SK-N-SH (cell line): Measurements from ENCODE around the gene LENEP. TPM values are rescaled to one million over a fixed set of nuclear protein-coding genes. Genes with fewer than 3 reads are reported as not detected.

Experiments used
- CTCF ChIA-PET: fragments of 300-600, 350-600 bp; formaldehyde crosslinking; extraction: SDS; loops from one replicate; lab custom pipeline; 2021; lab: Yijun Ruan, JAX
- POLR2A ChIA-PET: fragments of 350-600 bp; sonication (Branson Sonifier 250); formaldehyde crosslinking; extraction: SDS; loops from one replicate; lab custom pipeline; 2020; ENCODE audit warnings: antibody characterized with exemption, inconsistent platforms; lab: Yijun Ruan, JAX
- DNase-seq: peaks from one replicate; pipeline ENCODE4 v3.0.0; 2012
- H2AFZ ChIP-seq: fragments of 200-600 bp; sonication (generic); 2 replicates; pipeline ENCODE4 v1.8.1; 2016; ENCODE audit warnings: antibody characterized with exemption, mild to moderate bottlenecking, low read depth
- H3F3A ChIP-seq: fragments of 200-600 bp; sonication (generic); replicated peaks from 2 replicates; pipeline ENCODE3; 2016; ENCODE audit warnings: antibody characterized with exemption, mild to moderate bottlenecking; ENCODE audit not compliant: insufficient read depth
- H3K27ac ChIP-seq, 2 experiments: fragments of 200-500 bp in 1 of 2; fragments of 200-600 bp in 1 of 2; sonication (Bioruptor generic) in 1 of 2; sonication (generic), shearing (Covaris generic) in 1 of 2; 2 replicates each; pipeline versions ENCODE4 v1.5.1 to v1.6.1; 2014 to 2016; ENCODE audit warnings: low read depth in 2 of 2, inconsistent platforms in 1 of 2, low read length in 1 of 2, mild to moderate bottlenecking in 1 of 2, mixed read lengths in 1 of 2
- H3K27me3 ChIP-seq: fragments of 200-600 bp; sonication (generic), shearing (Covaris generic); 2 replicates; pipeline ENCODE4 v1.6.1; 2016; ENCODE audit warnings: mixed run types; ENCODE audit not compliant: insufficient read depth
- H3K36me3 ChIP-seq, 2 experiments: fragments of 200-500 bp in 1 of 2; fragments of 200-600 bp in 1 of 2; sonication (Bioruptor generic) in 1 of 2; sonication (generic) in 1 of 2; replicated peaks in 1 of 2; 2 replicates each; pipeline versions ENCODE3 to v1.5.1; 2014 to 2016; ENCODE audit warnings: low read length in 1 of 2, mild to moderate bottlenecking in 1 of 2; ENCODE audit not compliant: insufficient read depth in 2 of 2, control insufficient read depth in 1 of 2
- H3K4me1 ChIP-seq, 2 experiments: fragments of 200-500 bp in 1 of 2; fragments of 200-600 bp in 1 of 2; sonication (Bioruptor generic) in 1 of 2; sonication (generic), shearing (Covaris generic) in 1 of 2; 2 replicates each; pipeline versions ENCODE4 v1.5.1 to v1.6.1; 2014 to 2016; ENCODE audit warnings: low read depth in 1 of 2, low read length in 1 of 2, mixed run types in 1 of 2; ENCODE audit not compliant: insufficient read depth in 2 of 2, control insufficient read depth in 1 of 2
- H3K4me2 ChIP-seq: fragments of 200-600 bp; sonication (generic), shearing (Covaris generic); 2 replicates; pipeline ENCODE4 v1.6.1; 2017; ENCODE audit warnings: mixed run types
- H3K4me3 ChIP-seq, 2 experiments: fragments of 200-500 bp in 1 of 2; fragments of 200-600 bp in 1 of 2; sonication (Bioruptor generic) in 1 of 2; sonication (generic), shearing (Covaris generic) in 1 of 2; 2 replicates each; pipeline versions ENCODE4 v1.5.1 to v1.8.1; 2014 to 2016; ENCODE audit warnings: low read depth in 2 of 2, inconsistent platforms in 1 of 2, low read length in 1 of 2, mild to moderate bottlenecking in 1 of 2, mixed read lengths in 1 of 2, moderate library complexity in 1 of 2
- H3K79me2 ChIP-seq: fragments of 200-600 bp; sonication (generic); 2 replicates; pipeline ENCODE4 v1.8.1; 2017; ENCODE audit warnings: mild to moderate bottlenecking; ENCODE audit not compliant: insufficient read depth
- H3K9ac ChIP-seq: fragments of 200-600 bp; sonication (generic); 2 replicates; pipeline ENCODE4 v1.6.1; 2017; ENCODE audit warnings: mixed run types
- H3K9me2 ChIP-seq: fragments of 200-600 bp; sonication (generic); 2 replicates; pipeline ENCODE4 v1.6.1; 2017; ENCODE audit warnings: mixed run types
- H3K9me3 ChIP-seq: fragments of 200-600 bp; sonication (generic); 2 replicates; pipeline ENCODE4 v1.6.1; 2017; ENCODE audit warnings: mixed run types, mild to moderate bottlenecking, moderate library complexity
- H4K20me1 ChIP-seq: fragments of 200-600 bp; sonication (generic); 2 replicates; pipeline ENCODE4 v1.6.1; 2017; ENCODE audit warnings: mild to moderate bottlenecking, mixed run types; ENCODE audit not compliant: insufficient read depth
- CHD2 ChIP-seq: fragments of 150-350 bp; IDR thresholded peaks from 2 replicates; pipeline ENCODE4 v1.6.1; 2018; ENCODE audit warnings: low read length; ENCODE audit not compliant: partially characterized antibody
- FOXJ3 ChIP-seq: sonication (generic); formaldehyde crosslinking; IDR thresholded peaks from 2 replicates; pipeline ENCODE4 v1.5.1; 2020; ENCODE audit warnings: mild to moderate bottlenecking, missing genetic modification reagents
- GATA2 ChIP-seq: sonication (generic); formaldehyde crosslinking; IDR thresholded peaks from 2 replicates; pipeline ENCODE4 v1.5.0; 2020; ENCODE audit warnings: mild to moderate bottlenecking, missing genetic modification reagents
- NFIC ChIP-seq: IDR thresholded peaks from 2 replicates; pipeline ENCODE4 v1.4.0; 2012; ENCODE audit warnings: borderline replicate concordance
- POLR2AphosphoS5 ChIP-seq: IDR thresholded peaks from 2 replicates; pipeline ENCODE4 v1.6.1; 2012; ENCODE audit warnings: low read depth, low read length
- RAD21 ChIP-seq: IDR thresholded peaks from 2 replicates; pipeline ENCODE4 v1.6.1; 2012; ENCODE audit warnings: mild to moderate bottlenecking, low read length
- TAF1 ChIP-seq: IDR thresholded peaks from 2 replicates; pipeline ENCODE4 v1.6.1; 2012; ENCODE audit warnings: low read depth, mild to moderate bottlenecking, low read length, moderate library complexity, borderline replicate concordance
- WGBS: methylation state at CpG from one replicate; pipeline ENCODE4 v1.1.6; 2017; ENCODE audit warnings: low lambda C conversion rate; 5-methylcytosine and 5-hydroxymethylcytosine counted together
- polyA plus RNA-seq, 3 experiments: library from polyadenylated mRNA; depleted of rRNA; stranded (reverse); fragments of >200 nt; gene quantifications; 2 replicates each; pipeline ENCODE4 v1.2.3, GENCODE V29; 2012
- TF ChIP-seq, protein P1 (sequence below): fragments of 150-350 bp; IDR thresholded peaks from 2 replicates; pipeline ENCODE4 v1.6.1; 2017; ENCODE audit warnings: antibody characterized with exemption, low read length, low read depth, borderline replicate concordance
- TF ChIP-seq, protein P2 (sequence below): fragments of 200-600 bp; sonication (generic); IDR thresholded peaks from 2 replicates; pipeline ENCODE4 v1.6.1; 2017; ENCODE audit warnings: antibody characterized with exemption, mild to moderate bottlenecking, moderate library complexity
- TF ChIP-seq, protein P3 (sequence below): IDR thresholded peaks from 2 replicates; pipeline ENCODE4 v1.4.0; 2012; ENCODE audit warnings: low read depth

LENEP gene
- polyA plus RNA-seq, 1 of the 3 experiments (the other 2 are of a cell fraction) = not detected

DNA sequence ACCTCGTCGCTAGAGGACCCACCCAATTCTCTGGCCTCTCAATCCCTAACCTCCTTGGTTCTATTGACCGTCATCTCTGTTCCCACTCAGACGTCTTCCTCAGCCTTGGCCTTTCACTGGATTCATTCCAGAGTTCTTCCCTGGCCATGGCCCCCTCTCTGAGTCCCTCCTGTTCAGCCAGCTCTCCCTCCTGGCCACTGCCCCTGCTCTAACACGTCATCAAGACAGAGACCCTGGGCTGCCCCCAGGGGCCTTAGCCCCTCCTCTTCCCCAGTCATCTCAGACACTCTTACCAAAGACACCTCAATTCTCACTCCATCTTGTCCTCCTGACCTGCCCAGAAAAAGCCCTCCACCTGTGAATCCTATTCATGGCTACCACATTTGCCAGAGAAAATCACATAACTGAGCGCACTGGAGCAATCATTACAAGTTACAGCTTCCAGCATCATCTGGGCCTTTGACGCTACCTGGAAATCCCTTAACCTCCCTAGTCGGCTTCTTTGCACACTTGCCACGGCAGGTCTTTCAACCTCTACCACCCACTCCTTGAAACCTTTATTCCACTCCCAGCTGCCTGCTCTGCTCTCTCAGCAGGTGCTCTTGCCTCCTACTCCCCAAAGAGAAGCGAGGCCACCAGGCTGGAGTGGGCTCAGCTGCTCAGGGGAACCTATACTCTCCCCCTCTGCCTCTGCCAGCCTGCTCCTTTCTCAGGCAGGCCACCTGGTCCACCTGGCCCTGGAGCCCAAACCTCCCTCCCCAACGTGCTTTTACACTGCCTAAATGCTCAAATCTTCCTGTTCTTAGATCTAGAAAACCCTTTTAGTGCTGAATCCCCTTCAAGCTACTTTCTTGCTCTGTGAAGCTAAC is 26.2 kb downstream of the LENEP start:
- no peak for DNase-seq
- ChIA-PET CTCF (interaction anchor here (1.1 to 9.3 kb wide), 9 partner anchors 14 to 460 kb away, joined by 3 to 149 read pairs (median 11); partner anchors contain the start of genes ADAM15, DCST1, DCST2 and PYGO2), POLR2A (interaction anchor here (0.6 kb wide), 1 partner anchor 25 kb away, joined by 4 read pairs; no protein-coding TSS in a partner anchor)
- Histone ChIP-seq H3K4me1 (peaks cover 0 to 10% of the 10 kb centered on the region in 2 experiments; a peak in 1 of 4 replicates), H3K9me3 (no peaks in the 10 kb centered on the region), H3K27me3 (no peaks in the 10 kb centered on the region), H3K9me2 (no peaks in the 10 kb centered on the region), H3F3A (peaks cover 6% of the 10 kb centered on the region), H4K20me1 (no peaks in the 10 kb centered on the region), H3K9ac (no peak overlapping the region), H3K4me3 (no peak overlapping the region), H3K79me2 (no peaks in the 10 kb centered on the region), H3K36me3 (peaks cover 0 to 16% of the 10 kb centered on the region in 2 experiments), H2AFZ (no peak overlapping the region), H3K4me2 (no peak overlapping the region)
- 84% methylated on average over 11 of the region's 11 CpGs for WGBS
- TF ChIP-seq, protein P1, sequence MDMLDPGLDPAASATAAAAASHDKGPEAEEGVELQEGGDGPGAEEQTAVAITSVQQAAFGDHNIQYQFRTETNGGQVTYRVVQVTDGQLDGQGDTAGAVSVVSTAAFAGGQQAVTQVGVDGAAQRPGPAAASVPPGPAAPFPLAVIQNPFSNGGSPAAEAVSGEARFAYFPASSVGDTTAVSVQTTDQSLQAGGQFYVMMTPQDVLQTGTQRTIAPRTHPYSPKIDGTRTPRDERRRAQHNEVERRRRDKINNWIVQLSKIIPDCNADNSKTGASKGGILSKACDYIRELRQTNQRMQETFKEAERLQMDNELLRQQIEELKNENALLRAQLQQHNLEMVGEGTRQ = no peak
- TF ChIP-seq NFIC (no peak), RAD21 (no peak), CHD2 (no peak), TAF1 (no peak), FOXJ3 (CRISPR knock-in tag) (no peak), POLR2AphosphoS5 (0 out of 2 replicates have a peak, but pooled peaks have one; percentile 13), GATA2 (no peak)
- TF ChIP-seq, protein P2, sequence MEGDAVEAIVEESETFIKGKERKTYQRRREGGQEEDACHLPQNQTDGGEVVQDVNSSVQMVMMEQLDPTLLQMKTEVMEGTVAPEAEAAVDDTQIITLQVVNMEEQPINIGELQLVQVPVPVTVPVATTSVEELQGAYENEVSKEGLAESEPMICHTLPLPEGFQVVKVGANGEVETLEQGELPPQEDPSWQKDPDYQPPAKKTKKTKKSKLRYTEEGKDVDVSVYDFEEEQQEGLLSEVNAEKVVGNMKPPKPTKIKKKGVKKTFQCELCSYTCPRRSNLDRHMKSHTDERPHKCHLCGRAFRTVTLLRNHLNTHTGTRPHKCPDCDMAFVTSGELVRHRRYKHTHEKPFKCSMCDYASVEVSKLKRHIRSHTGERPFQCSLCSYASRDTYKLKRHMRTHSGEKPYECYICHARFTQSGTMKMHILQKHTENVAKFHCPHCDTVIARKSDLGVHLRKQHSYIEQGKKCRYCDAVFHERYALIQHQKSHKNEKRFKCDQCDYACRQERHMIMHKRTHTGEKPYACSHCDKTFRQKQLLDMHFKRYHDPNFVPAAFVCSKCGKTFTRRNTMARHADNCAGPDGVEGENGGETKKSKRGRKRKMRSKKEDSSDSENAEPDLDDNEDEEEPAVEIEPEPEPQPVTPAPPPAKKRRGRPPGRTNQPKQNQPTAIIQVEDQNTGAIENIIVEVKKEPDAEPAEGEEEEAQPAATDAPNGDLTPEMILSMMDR = no peak
- TF ChIP-seq, all 33 proteins: peak for 1
- no peak overlapping the region for H3K27ac ChIP-seq

DNA sequence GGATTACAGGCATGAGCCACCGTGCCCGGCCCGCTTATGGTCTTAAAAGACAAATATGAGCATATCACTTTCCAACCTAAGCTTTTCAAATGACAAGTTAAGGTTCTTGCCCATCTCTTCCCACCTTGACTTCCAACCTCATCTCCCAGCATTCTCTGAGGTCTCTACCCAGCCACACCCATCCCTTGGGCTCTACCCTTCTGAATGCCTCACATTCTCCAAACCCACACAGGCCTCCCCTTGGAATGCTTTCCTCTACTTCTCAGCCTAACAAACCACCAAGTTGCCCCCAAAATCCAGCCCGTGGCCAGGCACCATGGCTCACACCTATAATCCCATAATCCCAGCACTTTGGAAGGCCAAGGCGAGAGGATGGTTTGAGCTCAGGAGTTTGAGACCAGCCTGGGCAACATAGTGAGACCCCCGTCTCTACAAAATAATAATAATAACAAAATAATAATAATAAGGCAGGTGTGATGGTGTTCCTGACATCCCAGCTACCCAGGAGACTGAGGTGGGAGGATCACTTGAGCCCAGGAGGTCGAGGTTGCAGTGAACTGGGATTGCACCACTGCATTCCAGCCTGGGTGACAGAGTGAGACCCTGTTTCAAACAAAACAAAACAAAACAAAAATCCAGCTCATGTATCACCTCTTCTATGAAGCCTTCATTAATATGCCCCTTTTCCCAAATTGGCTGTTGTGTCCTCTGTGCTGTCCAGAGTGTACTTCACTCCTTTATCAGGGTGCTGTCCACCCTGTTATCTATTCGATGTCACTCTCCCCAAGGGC is 28.9 kb downstream of the LENEP start:
- no peak overlapping the region for H3K27ac ChIP-seq
- H3K27me3 ChIP-seq = no peaks in the 10 kb centered on the region
- no peaks in the 10 kb centered on the region for H4K20me1 ChIP-seq
- CTCF ChIA-PET = interaction anchor here (1.0 to 4.9 kb wide), 14 partner anchors 10 to 145 kb away, joined by 3 to 28 read pairs (median 6); partner anchors contain the start of genes ADAM15, DCST1, DCST2 and LENEP
- H2AFZ ChIP-seq = no peak overlapping the region
- H3K4me2 ChIP-seq = no peak overlapping the region
- H3K4me1 ChIP-seq = peaks cover 0 to 5% of the 10 kb centered on the region in 2 experiments; a peak in 1 of 4 replicates
- WGBS = 69% methylated on average over 8 of the region's 8 CpGs
- peaks cover 6% of the 10 kb centered on the region for H3F3A ChIP-seq
- no peaks in the 10 kb centered on the region for H3K9me2 ChIP-seq
- no peak overlapping the region for H3K4me3 ChIP-seq
- H3K9me3 ChIP-seq = no peaks in the 10 kb centered on the region
- no peak for DNase-seq
- H3K9ac ChIP-seq = no peak overlapping the region
- POLR2A ChIA-PET = interaction anchor here (1.3 kb wide), 1 partner anchor 11 kb away, joined by 4 read pairs; no protein-coding TSS in a partner anchor
- TF ChIP-seq, protein P3, sequence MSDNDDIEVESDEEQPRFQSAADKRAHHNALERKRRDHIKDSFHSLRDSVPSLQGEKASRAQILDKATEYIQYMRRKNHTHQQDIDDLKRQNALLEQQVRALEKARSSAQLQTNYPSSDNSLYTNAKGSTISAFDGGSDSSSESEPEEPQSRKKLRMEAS = no peak
- H3K36me3 ChIP-seq = no peaks in the 10 kb centered on the region
- no peaks in the 10 kb centered on the region for H3K79me2 ChIP-seq
